Fibroblast of lung (primary cell): ENCODE results near the gene KRT3. TPM values are rescaled to one million over a fixed set of nuclear protein-coding genes. Genes with fewer than 3 reads are reported as not detected.

Experiments
- DNase-seq, 2 donors: peaks; one replicate each; pipeline versions ENCODE4 v3.0.0 to v3.0.0-alpha.2; 2010; ENCODE audit warnings: low read depth in 2 of 2
- H2AFZ ChIP-seq: 2 replicates; pipeline ENCODE4 v1.5.1; 2012; ENCODE audit warnings: low read length, control low read depth, inconsistent platforms
- H3K27ac ChIP-seq: 2 replicates; pipeline ENCODE4 v1.5.1; 2011; ENCODE audit warnings: low read length, control low read depth; ENCODE audit not compliant: insufficient read depth
- H3K27me3 ChIP-seq: 2 replicates; pipeline ENCODE4 v1.5.1; 2011; ENCODE audit warnings: mild to moderate bottlenecking, low read length; ENCODE audit not compliant: control insufficient read depth, insufficient read depth
- H3K36me3 ChIP-seq: 2 replicates; pipeline ENCODE4 v1.5.1; 2011; ENCODE audit warnings: low read length; ENCODE audit not compliant: control insufficient read depth, insufficient read depth
- H3K4me1 ChIP-seq: 2 replicates; pipeline ENCODE4 v1.5.1; 2011; ENCODE audit warnings: low read length; ENCODE audit not compliant: control insufficient read depth, insufficient read depth; ENCODE audit errors: extremely low read depth
- H3K4me2 ChIP-seq: 2 replicates; pipeline ENCODE4 v1.5.1; 2011; ENCODE audit warnings: low read length, control low read depth; ENCODE audit not compliant: insufficient read depth; ENCODE audit errors: extremely low read depth
- H3K4me3 ChIP-seq, 4 experiments: fragments of 200-600 bp in 1 of 4; sonication (generic) in 1 of 4; replicated peaks in 1 of 4; 2 replicates each; pipeline ENCODE4 v1.5.1; 2011 to 2016; ENCODE audit warnings: low read length in 4 of 4, low read depth in 3 of 4, mild to moderate bottlenecking in 3 of 4, control low read depth in 2 of 4, inconsistent platforms in 1 of 4, mixed read lengths in 1 of 4; ENCODE audit not compliant: insufficient read depth in 1 of 4; ENCODE audit errors: control extremely low read depth in 1 of 4
- H3K79me2 ChIP-seq: 2 replicates; pipeline ENCODE4 v1.5.1; 2012; ENCODE audit warnings: mild to moderate bottlenecking, low read length, inconsistent platforms; ENCODE audit not compliant: control insufficient read depth, insufficient read depth
- H3K9ac ChIP-seq: 2 replicates; pipeline ENCODE4 v1.5.1; 2011; ENCODE audit warnings: mild to moderate bottlenecking, low read length, control low read depth; ENCODE audit not compliant: insufficient read depth
- H3K9me3 ChIP-seq: 2 replicates; pipeline ENCODE4 v1.5.1; 2012; ENCODE audit warnings: low read depth, low read length; ENCODE audit not compliant: control insufficient read depth, insufficient read depth
- H4K20me1 ChIP-seq: 2 replicates; pipeline ENCODE4 v1.5.1; 2011; ENCODE audit warnings: low read length; ENCODE audit not compliant: control insufficient read depth, insufficient read depth; ENCODE audit errors: extremely low read depth
- CTCF ChIP-seq, 2 donors: IDR thresholded peaks in 1 of 2; conservative IDR thresholded peaks in 1 of 2; 1 replicate in 1 of 2; 2 replicates in 1 of 2; pipeline ENCODE4 v1.5.1; 2011 to 2012; ENCODE audit warnings: low read length in 2 of 2, control low read depth in 1 of 2, inconsistent platforms in 1 of 2, low read depth in 1 of 2, mild to moderate bottlenecking in 1 of 2
- EZH2 ChIP-seq: IDR thresholded peaks from 2 replicates; pipeline ENCODE4 v1.5.1; 2012; ENCODE audit warnings: low read length, control low read depth, mild to moderate bottlenecking; ENCODE audit errors: missing control alignments
- polyA plus RNA-seq, 2 donors: library from polyadenylated mRNA; depleted of rRNA in 1 of 2; stranded (reverse) in 1 of 2; unstranded in 1 of 2; fragments of >200 nt; gene quantifications; 2 replicates each; pipeline ENCODE4 v1.2.1, GENCODE V29; 2011 to 2012; ENCODE audit warnings: missing spikeins in 1 of 2
- total RNA-seq: library from RNA; depleted of rRNA; stranded (reverse); fragments of >200 nt; gene quantifications from 2 replicates; pipeline ENCODE4 v1.2.1, GENCODE V29; 2014

KRT3 gene
- total and polyA plus RNA-seq, 2 donors (not counting 1 experiment from before 2014, with no cell fraction given), result not detected

GRCh38 chr12:52779914-52780313 is 16.0 kb downstream of the KRT3 start:
- Histone ChIP-seq H3K9ac (no peak overlapping the region), H3K79me2 (no peaks in the 10 kb centered on the region), H3K36me3 (no peaks in the 10 kb centered on the region), H2AFZ (no peak overlapping the region), H3K9me3 (no peaks in the 10 kb centered on the region), H4K20me1 (no peaks in the 10 kb centered on the region), H3K4me2 (no peak overlapping the region), H3K27me3 (peaks cover 10% of the 10 kb centered on the region), H3K4me1 (no peaks in the 10 kb centered on the region), H3K27ac (no peak overlapping the region), H3K4me3 (no peak overlapping the region)
- no peak for TF ChIP-seq EZH2
- TF ChIP-seq CTCF (conservative IDR thresholded peaks at IDR 0.05 in 1 of 2, IDR thresholded peaks at IDR 0.05 in 1 of 2; ENCODE audit: low read depth in 1 of 2, low read length in 2 of 2), result no peak
- DNase-seq, result no peak

GRCh38 chr12:52778833-52779232 is 17.1 kb downstream of the KRT3 start:
- Histone ChIP-seq H3K36me3 (no peaks in the 10 kb centered on the region), H4K20me1 (no peaks in the 10 kb centered on the region), H3K9ac (no peak overlapping the region), H3K27me3 (peaks cover 15% of the 10 kb centered on the region), H3K27ac (no peak overlapping the region), H3K79me2 (no peaks in the 10 kb centered on the region), H3K4me1 (no peaks in the 10 kb centered on the region), H3K4me3 (no peak overlapping the region), H3K4me2 (no peak overlapping the region), H3K9me3 (no peaks in the 10 kb centered on the region), H2AFZ (no peak overlapping the region)
- no peak for DNase-seq
- TF ChIP-seq CTCF (conservative IDR thresholded peaks at IDR 0.05 in 1 of 2, IDR thresholded peaks at IDR 0.05 in 1 of 2; ENCODE audit: low read depth in 1 of 2, low read length in 2 of 2), result no peak
- no peak for TF ChIP-seq EZH2

- H4K20me1 ChIP-seq, result no peaks in the 10 kb centered on the region
- H3K9me3 ChIP-seq, result no peaks in the 10 kb centered on the region
- H3K4me1 ChIP-seq, result no peaks in the 10 kb centered on the region
- H3K36me3 ChIP-seq, result no peaks in the 10 kb centered on the region
- no peak overlapping the region for H2AFZ ChIP-seq
- no peak overlapping the region for H3K9ac ChIP-seq
- TF ChIP-seq EZH2 (no peak), CTCF (conservative IDR thresholded peaks at IDR 0.05 in 1 of 2, IDR thresholded peaks at IDR 0.05 in 1 of 2; ENCODE audit: low read depth in 1 of 2, low read length in 2 of 2) (no peak)
- no peak for DNase-seq
- H3K4me3 ChIP-seq, result no peak overlapping the region
- no peak overlapping the region for H3K4me2 ChIP-seq
- H3K79me2 ChIP-seq, result no peaks in the 10 kb centered on the region
- peaks cover 18% of the 10 kb centered on the region for H3K27me3 ChIP-seq
- no peak overlapping the region for H3K27ac ChIP-seq
These were observed 18.4 kb downstream of the KRT3 start for GRCh38 chr12:52777566-52777965.
